ENCODE measurements around the gene RPL18A.

Gene RPL18A

GRCh38 chr19:17848595-17849292, 11.0 kb upstream of the RPL18A start:
- no peak for TF ChIP-seq CTCF (IDR thresholded peaks at IDR 0.05; ENCODE audit: low read depth, low read length, missing control alignments)
- DNase-seq (ENCODE audit: extremely low read depth, low read depth) = no peak
- H3K4me3 ChIP-seq (replicated peaks; ENCODE audit: low read depth, low read length) = no peak overlapping the region

GRCh38 chr19:17854061-17854460, 5.6 kb upstream of the RPL18A start:
- no peak for DNase-seq (ENCODE audit: extremely low read depth, low read depth)
- H3K4me3 ChIP-seq (replicated peaks; ENCODE audit: low read depth, low read length) = no peak overlapping the region
- no peak for TF ChIP-seq CTCF (IDR thresholded peaks at IDR 0.05; ENCODE audit: low read depth, low read length, missing control alignments)

DNA sequence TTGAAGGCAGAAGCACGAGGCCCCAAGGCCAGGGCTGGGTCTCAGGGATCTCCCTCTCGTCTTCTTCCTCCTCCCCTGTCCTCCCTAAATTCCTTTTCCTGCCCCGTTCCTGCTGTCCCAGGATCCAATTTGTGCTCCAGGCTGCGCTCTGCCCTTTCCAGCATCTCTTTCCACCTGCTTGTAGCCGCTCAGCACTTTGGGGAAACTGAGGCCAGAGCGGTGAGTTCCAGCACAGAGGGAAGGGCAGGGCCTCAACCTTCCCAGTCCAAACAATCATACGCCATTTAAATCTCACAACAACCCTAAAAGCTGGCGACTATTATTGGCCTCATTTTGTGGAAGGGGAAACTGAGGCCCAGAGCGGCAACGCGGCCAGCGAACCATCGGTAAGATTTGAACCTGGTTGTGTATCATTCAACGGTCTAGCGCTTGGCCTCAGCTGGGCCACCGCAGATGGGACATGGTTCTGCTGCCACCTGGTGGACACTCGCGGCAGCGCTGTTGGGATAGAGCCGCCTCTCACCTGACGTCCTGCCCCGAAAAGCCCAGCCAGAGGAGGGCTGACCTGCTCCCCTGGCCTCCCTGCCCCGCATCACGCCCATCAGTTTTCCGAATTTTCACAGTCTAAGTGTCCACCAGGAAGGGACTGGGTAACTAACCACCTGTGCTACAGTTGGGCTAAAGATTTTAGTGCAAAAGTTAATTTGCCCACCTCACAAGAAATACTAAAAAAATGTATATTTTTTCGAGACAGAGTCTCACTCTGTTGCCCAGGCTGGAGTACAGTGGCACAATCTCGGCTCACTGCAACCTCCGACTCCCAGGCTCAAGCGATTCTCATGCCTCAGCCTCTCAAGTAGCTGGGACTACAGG, 4.2 kb upstream of the RPL18A start:
- no peak overlapping the region for H3K4me3 ChIP-seq (replicated peaks; ENCODE audit: low read depth, low read length)
- DNase-seq (ENCODE audit: extremely low read depth, low read depth) = no peak
- peak; percentile 98 for TF ChIP-seq CTCF (IDR thresholded peaks at IDR 0.05; ENCODE audit: low read depth, low read length, missing control alignments)

- no peak for DNase-seq (ENCODE audit: extremely low read depth, low read depth)
- peak overlapping the region; percentile 92 for H3K4me3 ChIP-seq (replicated peaks; ENCODE audit: low read depth, low read length)
- no peak for TF ChIP-seq CTCF (IDR thresholded peaks at IDR 0.05; ENCODE audit: low read depth, low read length, missing control alignments)
Measured at GRCh38 chr19:17860331-17860992, 752 bp downstream of the RPL18A start.

GRCh38 chr19:17860993-17861360, 1.3 kb downstream of the RPL18A start:
- TF ChIP-seq CTCF (IDR thresholded peaks at IDR 0.05; ENCODE audit: low read depth, low read length, missing control alignments) = no peak
- no peak for DNase-seq (ENCODE audit: extremely low read depth, low read depth)

GRCh38 chr19:17861542-17862402, 2.1 kb downstream of the RPL18A start:
- TF ChIP-seq CTCF (IDR thresholded peaks at IDR 0.05; ENCODE audit: low read depth, low read length, missing control alignments) = no peak
- peak overlapping the region; percentile 92 for H3K4me3 ChIP-seq (replicated peaks; ENCODE audit: low read depth, low read length)
- no peak for DNase-seq (ENCODE audit: extremely low read depth, low read depth)

More at GRCh38 chr19:17860993-17861360, 1.3 kb downstream of the RPL18A start:
- H3K4me3 ChIP-seq (replicated peaks; ENCODE audit: low read depth, low read length) = peak overlapping the region; percentile 92

All from HFF-Myc (cell line).